Activated T-helper 1 cell treated with anti-CD3 and anti-CD28 coated beads, Interleukin-12 subunit alpha, Interleukin-12 subunit beta, Interleukin-2, Interleukin-4 antibody, amounts not matched to agents 30 ng/mL and 10 ng/mL and 1 ng/mL, durations not matched to agents 14 hours and 24 hours and 36 hours (primary cell): Measurements from ENCODE around the gene P4HB. TPM values are rescaled to one million over a fixed set of nuclear protein-coding genes. Genes with fewer than 3 reads are reported as not detected.

Experiments
- DNase-seq: peaks from one replicate; pipeline ENCODE4 v3.0.0; 2021; ENCODE audit warnings: low spot score
- H3K27ac Mint-ChIP-seq: one replicate; pipeline ENCODE4 v1.8.0; 2021; ENCODE audit warnings: mild to moderate bottlenecking, mixed read lengths
- H3K27me3 Mint-ChIP-seq: one replicate; pipeline ENCODE4 v1.8.0; 2022; ENCODE audit warnings: mild to moderate bottlenecking, moderate library complexity, mixed read lengths; ENCODE audit not compliant: insufficient read depth
- H3K36me3 Mint-ChIP-seq: one replicate; pipeline ENCODE4 v1.8.0; 2021; ENCODE audit warnings: low read depth, mixed read lengths
- H3K4me1 Mint-ChIP-seq: one replicate; pipeline ENCODE4 v1.8.0; 2021; ENCODE audit warnings: low read depth, mixed read lengths
- H3K4me3 Mint-ChIP-seq: one replicate; pipeline ENCODE4 v1.8.0; 2021; ENCODE audit warnings: mild to moderate bottlenecking, moderate library complexity, mixed read lengths
- H3K9me3 Mint-ChIP-seq: one replicate; pipeline ENCODE4 v1.8.0; 2021; ENCODE audit warnings: mixed read lengths
- intact Hi-C: fragments of 100-400 bp; cut with micrococcal nuclease; formaldehyde crosslinking; loops from one replicate; pipeline ENCODE4 v1.15.1; 2024
- total RNA-seq: library from RNA; stranded (reverse); gene quantifications from 2 replicates; pipeline ENCODE4 v1.2.3, GENCODE V29; 2022

P4HB gene
- total RNA-seq, 1 donor from 2014 or later, result 477 TPM

GRCh38 chr17:81810892-81811704, 49.2 kb downstream of the P4HB start:
- H3K4me1 Mint-ChIP-seq, result no peaks in the 10 kb centered on the region
- peaks cover 12% of the 10 kb centered on the region for H3K27me3 Mint-ChIP-seq
- H3K27ac Mint-ChIP-seq, result no peak overlapping the region
- no peak for DNase-seq
- no peak overlapping the region for H3K4me3 Mint-ChIP-seq
- intact Hi-C loops, result no loop called here
- no peaks in the 10 kb centered on the region for H3K9me3 Mint-ChIP-seq
- no peaks in the 10 kb centered on the region for H3K36me3 Mint-ChIP-seq

- intact Hi-C loops, result no loop called here
- H3K36me3 Mint-ChIP-seq, result no peaks in the 10 kb centered on the region
- H3K4me3 Mint-ChIP-seq, result no peak overlapping the region
- no peak for DNase-seq
- no peaks in the 10 kb centered on the region for H3K4me1 Mint-ChIP-seq
- H3K27me3 Mint-ChIP-seq, result peaks cover 13% of the 10 kb centered on the region
- no peaks in the 10 kb centered on the region for H3K9me3 Mint-ChIP-seq
- H3K27ac Mint-ChIP-seq, result no peak overlapping the region
Measured at GRCh38 chr17:81810476-81810875, 49.9 kb downstream of the P4HB start.

- no peaks in the 10 kb centered on the region for H3K4me1 Mint-ChIP-seq
- intact Hi-C loops, result no loop called here
- peaks cover 18% of the 10 kb centered on the region for H3K27me3 Mint-ChIP-seq
- DNase-seq, result no peak
- H3K4me3 Mint-ChIP-seq, result no peak overlapping the region
- no peaks in the 10 kb centered on the region for H3K9me3 Mint-ChIP-seq
- no peaks in the 10 kb centered on the region for H3K36me3 Mint-ChIP-seq
- no peak overlapping the region for H3K27ac Mint-ChIP-seq
Measured at GRCh38 chr17:81809556-81809998, 50.8 kb downstream of the P4HB start.

DNA sequence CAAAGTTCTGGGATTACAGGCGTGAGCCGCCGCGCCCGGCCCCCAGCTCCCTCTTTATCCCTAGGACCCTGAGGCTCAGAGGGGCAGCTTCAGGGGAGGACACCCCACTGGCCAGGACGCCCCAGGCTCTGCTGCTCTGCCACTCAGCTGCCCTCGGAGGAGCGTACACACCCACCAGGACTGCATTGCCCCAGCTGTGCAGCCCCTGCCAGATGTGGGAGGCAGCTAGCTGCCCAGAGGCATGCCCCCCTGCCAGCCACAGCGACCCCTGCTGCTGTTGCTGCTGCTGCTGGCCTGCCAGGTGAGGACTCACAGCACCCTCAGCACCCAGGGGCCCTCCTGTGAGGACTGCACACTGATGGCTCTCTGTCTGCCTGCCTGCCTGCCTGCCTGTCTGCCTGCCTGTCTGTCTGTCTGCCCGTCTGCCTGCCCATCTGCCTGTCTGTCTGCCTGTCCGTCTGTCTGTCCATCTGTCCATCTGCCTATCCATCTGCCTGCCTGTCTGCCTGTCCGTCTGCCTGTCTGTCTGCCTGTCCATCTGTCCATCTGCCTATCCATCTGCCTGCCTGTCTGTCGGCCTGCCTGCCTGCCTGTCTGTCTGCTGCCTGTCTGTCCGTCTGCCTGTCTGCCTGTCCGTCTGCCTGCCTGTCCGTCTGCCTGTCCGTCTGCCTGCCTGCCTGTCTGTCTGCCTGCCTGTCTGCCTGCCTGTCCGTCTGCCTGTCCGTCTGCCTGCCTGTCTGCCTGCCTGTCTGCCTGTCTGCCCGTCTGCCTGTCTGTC, 51.4 kb downstream of the P4HB start:
- Mint-ChIP-seq H3K27ac (no peak overlapping the region), H3K36me3 (no peaks in the 10 kb centered on the region), H3K9me3 (no peaks in the 10 kb centered on the region), H3K4me3 (no peak overlapping the region), H3K27me3 (peaks cover 18% of the 10 kb centered on the region), H3K4me1 (no peaks in the 10 kb centered on the region)
- no peak for DNase-seq
- intact Hi-C loops, result no loop called here

DNA sequence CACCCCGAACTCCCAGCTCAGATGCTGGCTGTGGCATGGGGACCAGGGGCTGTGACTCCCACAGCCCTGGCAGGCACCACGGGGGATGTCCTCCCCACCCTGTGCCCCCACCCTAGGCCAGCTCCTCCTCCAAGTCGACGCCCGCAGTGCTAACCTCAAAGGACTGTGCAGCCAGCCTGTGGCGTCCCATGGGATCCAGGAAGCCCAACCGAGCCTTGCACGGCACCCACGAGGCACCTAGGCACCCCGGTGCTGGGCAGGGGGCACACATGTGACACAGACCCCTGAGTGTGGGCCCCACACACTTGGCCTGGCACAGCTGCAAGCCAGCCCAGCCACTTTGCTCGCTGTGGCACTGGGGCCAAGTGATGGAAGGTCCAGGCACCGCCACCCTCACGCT, 52.5 kb downstream of the P4HB start:
- Mint-ChIP-seq H3K27ac (no peak overlapping the region), H3K9me3 (no peaks in the 10 kb centered on the region), H3K4me1 (no peaks in the 10 kb centered on the region), H3K4me3 (no peak overlapping the region), H3K27me3 (peaks cover 25% of the 10 kb centered on the region), H3K36me3 (no peaks in the 10 kb centered on the region)
- intact Hi-C loops, result no loop called here
- no peak for DNase-seq

DNA sequence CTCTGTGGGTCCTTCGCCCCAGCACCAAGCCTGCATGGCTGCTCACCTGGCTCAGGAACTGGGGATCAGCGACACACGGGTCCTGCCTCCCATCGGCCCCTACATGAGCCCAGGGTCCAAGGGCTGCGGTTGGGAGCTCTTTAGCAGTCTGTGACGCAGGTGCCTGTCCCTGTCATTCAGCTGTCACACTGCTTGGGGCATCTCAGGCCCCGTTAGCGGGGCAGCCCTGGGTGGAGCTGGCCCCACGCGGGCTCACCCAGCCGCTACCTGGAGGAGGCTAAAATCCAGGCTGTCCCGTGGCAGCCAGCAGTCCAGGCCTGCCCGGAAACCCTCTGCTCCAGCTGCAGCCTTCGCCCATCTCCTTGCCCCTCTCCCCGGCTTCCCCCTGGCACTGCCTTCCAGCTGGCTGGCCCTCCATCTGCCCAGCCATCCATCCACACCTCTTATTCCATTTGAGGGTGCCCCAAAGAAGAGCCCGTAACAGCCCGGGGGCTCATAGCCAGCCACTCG, 53.1 kb downstream of the P4HB start:
- no peak for DNase-seq
- Mint-ChIP-seq H3K4me3 (no peak overlapping the region), H3K4me1 (no peaks in the 10 kb centered on the region), H3K27ac (no peak overlapping the region), H3K36me3 (no peaks in the 10 kb centered on the region), H3K9me3 (no peaks in the 10 kb centered on the region), H3K27me3 (peaks cover 31% of the 10 kb centered on the region)
- intact Hi-C loops, result no loop called here

DNA sequence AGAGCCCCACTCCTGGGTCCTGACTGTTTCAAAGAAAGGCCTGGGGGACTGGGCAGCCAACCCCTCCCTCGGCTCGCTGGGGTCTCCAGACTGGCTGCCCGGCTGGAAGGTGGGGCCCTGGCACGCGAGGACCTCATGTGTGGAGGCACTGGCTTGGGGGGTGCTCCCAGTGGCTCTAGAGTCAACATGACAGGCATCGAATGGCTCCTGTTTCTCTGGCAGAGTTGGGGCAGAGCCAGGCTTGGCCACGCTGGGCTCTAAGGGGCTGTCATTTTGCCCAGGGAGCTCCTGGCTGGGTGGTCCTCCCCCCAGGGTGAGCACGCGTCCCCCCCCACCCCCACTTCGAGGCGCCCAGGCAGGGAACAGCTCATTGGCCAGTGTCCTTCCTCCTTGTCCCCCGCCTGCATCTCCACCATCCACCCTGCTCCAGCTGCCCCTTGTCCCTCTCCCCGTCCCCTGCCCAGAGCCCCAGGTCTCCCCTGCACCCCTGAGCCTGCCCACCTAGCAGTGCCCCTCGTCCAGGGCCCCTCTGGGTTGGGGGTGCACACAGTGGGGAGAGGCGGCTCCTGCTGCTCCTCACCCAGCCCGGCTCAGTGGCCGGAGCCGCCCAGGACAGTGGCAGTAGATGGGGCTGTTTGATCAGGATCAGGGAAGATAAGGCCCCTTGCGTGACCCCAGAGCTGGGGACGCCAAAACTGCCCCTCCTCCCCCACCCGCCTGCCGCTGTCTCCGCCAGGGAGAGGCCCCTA, 53.7 kb downstream of the P4HB start:
- H3K36me3 Mint-ChIP-seq, result no peaks in the 10 kb centered on the region

GRCh38 chr17:81805707-81806460, 54.5 kb downstream of the P4HB start:
- H3K4me3 Mint-ChIP-seq, result no peak overlapping the region
- DNase-seq, result no peak
- intact Hi-C loops, result no loop called here
- no peaks in the 10 kb centered on the region for H3K4me1 Mint-ChIP-seq
- no peaks in the 10 kb centered on the region for H3K36me3 Mint-ChIP-seq
- no peaks in the 10 kb centered on the region for H3K9me3 Mint-ChIP-seq
- H3K27me3 Mint-ChIP-seq, result peaks cover 41% of the 10 kb centered on the region
- no peak overlapping the region for H3K27ac Mint-ChIP-seq

More for the DNA sequence above, 53.7 kb downstream of the P4HB start:
- Mint-ChIP-seq H3K4me1 (no peaks in the 10 kb centered on the region), H3K27me3 (peaks cover 35% of the 10 kb centered on the region), H3K27ac (no peak overlapping the region), H3K4me3 (no peak overlapping the region), H3K9me3 (no peaks in the 10 kb centered on the region)
- intact Hi-C loops, result no loop called here
- DNase-seq, result no peak

- no peak for DNase-seq
- Mint-ChIP-seq H3K4me3 (no peak overlapping the region), H3K36me3 (no peaks in the 10 kb centered on the region), H3K9me3 (no peaks in the 10 kb centered on the region), H3K27ac (no peak overlapping the region), H3K4me1 (no peaks in the 10 kb centered on the region), H3K27me3 (peaks cover 45% of the 10 kb centered on the region)
- intact Hi-C loops, result no loop called here
Measured at GRCh38 chr17:81804559-81805399, 55.6 kb downstream of the P4HB start.

DNA sequence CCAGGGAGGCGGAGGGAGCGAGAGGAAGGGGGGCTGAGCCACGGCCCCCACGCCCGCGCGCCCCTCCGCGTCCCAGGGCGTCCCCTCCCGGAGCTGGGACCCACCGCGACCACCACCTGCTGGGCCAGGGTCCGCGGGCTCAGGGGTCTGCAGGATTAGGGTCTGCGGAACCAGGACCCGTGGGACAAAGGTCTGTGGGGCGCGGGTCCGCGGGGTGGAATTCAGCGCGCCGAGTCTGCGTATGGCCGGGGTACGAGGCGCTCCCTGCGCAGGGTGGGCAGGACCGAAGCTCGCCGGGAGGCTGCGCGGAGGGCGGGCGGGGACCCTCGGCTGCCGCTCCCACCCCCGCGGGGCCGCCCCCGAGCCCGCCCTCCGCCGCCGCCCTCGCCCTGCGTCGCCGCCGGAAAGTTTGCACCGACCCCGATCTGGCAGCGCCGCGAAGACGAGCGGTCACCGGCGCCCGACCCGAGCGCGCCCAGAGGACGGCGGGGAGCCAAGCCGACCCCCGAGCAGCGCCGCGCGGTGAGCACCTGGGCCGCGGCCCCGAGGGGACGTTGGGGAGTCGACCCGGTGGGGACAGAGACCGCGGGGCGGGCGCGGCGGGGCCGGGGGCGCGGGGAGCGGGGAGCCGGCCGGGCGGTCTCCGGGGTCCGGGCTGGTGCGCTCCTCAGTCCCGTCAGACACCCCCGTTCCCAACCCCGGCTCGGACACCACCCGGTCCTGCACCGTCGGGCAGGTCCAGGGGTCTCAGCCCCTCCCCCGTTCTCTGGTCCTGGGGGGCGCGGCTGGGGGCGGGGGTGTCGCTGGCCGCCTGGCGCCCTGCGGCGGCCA, 56.4 kb downstream of the P4HB start, which contains the start of gene GCGR:
TSS of gene GCGR (plus strand) at position 423 of the 831 bp plus-strand sequence. CDS start 4,869 bp downstream, outside the sequence.
- peaks cover 45% of the 10 kb centered on the region for H3K27me3 Mint-ChIP-seq
- no peaks in the 10 kb centered on the region for H3K36me3 Mint-ChIP-seq
- no peak within 1 kb of the TSS for H3K4me3 Mint-ChIP-seq
- intact Hi-C loops, result no loop called here
- H3K9me3 Mint-ChIP-seq, result no peaks in the 10 kb centered on the region
- DNase-seq, result no peak
- H3K27ac Mint-ChIP-seq, result no peak within 1 kb of the TSS
- H3K4me1 Mint-ChIP-seq, result no peaks in the 10 kb centered on the region
